Dermis microvascular lymphatic vessel endothelial cell (primary cell): ENCODE results near the gene VPS11. TPM values are rescaled to one million over a fixed set of nuclear protein-coding genes. Genes with fewer than 3 reads are reported as not detected.
A peak's percentile ranks its signal among the peaks of the same experiment; 100 is the strongest.

Experiments used
- DNase-seq, 2 donors: peaks; one replicate each; pipeline versions ENCODE4 v3.0.0 to v3.0.0-alpha.2; 2010; ENCODE audit warnings: low read depth in 2 of 2
- total RNA-seq: library from RNA; depleted of rRNA; stranded (reverse); fragments of >200 nt; gene quantifications from 2 replicates; pipeline ENCODE4 v1.2.1, GENCODE V29; 2014

Gene VPS11
- total RNA-seq, 1 donor from 2014 or later = 20.0 TPM

DNA sequence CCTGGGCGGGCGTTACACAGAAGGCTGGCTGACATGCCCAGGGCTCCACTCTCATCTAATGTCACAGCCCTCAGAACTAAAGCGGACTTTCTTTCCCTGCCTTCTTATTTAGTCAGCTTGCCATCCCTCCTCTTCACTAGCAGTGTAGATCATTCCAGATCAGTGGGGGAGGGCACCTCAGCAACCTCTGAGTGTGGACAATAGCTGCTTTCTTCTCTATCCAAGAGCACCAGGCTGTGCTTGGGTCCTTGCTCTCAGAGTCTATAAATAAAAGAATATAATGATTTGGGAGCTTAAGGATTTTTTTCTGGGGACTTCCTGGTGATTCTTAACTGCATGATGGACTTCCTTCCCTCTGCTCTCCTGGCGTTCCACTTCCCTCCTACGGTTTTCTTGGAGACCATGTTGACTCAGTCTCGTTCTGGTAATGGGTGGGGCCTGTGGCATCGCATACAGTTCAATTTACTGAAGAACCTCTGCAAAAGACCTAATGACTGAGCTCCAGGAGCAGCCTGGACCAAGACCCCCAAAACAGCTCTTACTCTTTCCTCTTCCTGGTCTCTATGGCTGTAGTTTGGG, 14.2 kb downstream of the VPS11 start:
- DNase-seq = no peak

GRCh38 chr11:119084663-119085436, 17.2 kb downstream of the VPS11 start, which contains the start of gene HMBS:
Gene HMBS, plus strand, starts transcription at chr11:119084881. Its CDS starts 153 bp downstream, at chr11:119085034.
- DNase-seq = peak; percentile 90 to 93

DNA sequence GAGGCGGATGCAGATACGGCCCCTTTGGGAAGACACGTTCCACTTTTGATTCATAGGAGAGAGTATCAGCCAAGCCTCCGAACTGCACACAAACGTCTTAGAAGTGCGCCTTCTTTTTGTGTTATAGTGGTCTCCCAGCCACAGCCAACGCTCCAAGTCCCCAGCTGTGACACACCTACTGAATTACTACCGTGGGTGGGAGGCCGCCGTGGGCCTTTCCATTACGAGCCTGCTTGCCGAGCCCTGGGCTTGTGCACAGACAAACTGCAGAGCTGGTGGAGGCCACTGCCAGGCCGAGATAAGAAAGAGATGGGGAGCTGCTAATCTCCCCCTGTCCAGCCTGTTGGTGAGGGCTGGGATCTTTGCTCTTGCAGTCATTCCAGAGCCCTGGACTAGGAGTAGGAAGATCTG, 17.8 kb downstream of the VPS11 start:
- no peak for DNase-seq

DNA sequence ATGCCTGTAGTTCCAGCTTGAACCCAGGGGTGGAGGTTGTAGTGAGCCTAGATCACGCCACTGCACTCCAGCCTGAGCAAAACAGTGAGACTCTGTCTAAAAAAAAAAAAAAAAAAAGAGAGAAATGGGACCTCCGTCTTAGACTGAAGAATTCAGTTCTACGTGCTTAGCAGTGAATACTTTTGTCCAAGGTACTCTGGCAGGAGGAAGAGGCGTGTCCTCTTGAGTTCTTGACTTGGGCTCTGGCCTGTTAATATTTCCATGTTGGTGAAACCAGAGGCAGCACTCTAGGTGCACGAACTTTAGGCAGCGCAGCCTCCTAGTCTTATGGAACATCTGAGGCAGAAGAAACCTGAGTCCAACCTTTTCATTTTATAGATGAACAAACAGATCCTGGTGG, 19.5 kb downstream of the VPS11 start:
- no peak for DNase-seq

- DNase-seq = no peak
Observed at GRCh38 chr11:119087747-119088241, 20.2 kb downstream of the VPS11 start.

GRCh38 chr11:119088406-119088805, 20.8 kb downstream of the VPS11 start:
- DNase-seq = no peak

DNA sequence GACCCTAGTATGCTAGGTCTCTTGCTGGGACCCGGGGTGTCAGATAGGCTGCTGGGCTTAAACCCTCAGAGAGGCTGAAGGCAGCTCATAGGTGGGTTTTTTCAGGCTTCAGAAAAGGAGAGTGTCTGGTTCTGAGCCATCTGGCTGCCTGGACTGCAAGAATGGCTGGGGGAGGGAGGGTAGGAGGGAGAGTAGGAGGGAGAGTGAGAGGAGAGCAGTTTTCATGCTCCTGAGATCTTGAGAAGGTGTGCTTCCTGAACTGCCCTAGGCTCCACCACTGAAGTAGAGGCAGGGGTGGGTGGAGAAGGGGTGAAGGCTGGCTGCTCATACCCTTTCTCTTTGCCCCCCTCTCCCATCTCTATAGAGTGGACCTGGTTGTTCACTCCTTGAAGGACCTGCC, 21.7 kb downstream of the VPS11 start:
- no peak for DNase-seq

DNA sequence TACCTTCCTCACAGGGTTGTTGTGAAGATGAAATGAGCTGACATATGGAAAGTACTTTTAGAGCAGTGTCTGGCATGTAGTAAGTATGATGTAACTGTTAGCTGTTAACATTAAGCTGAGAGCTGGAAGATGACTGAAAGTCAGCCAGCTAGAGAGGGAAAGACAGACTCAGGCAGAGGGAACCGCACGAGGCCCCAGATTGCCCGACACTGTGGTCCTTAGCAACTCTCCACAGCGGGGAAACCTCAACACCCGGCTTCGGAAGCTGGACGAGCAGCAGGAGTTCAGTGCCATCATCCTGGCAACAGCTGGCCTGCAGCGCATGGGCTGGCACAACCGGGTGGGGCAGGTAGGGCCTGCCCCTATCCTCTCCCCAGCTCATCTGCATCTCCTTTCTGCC, 23.6 kb downstream of the VPS11 start:
- DNase-seq = no peak

GRCh38 chr11:119091966-119092879, 24.6 kb downstream of the VPS11 start:
- no peak for DNase-seq

GRCh38 chr11:119092880-119093842, 25.5 kb downstream of the VPS11 start:
- DNase-seq = no peak

DNA sequence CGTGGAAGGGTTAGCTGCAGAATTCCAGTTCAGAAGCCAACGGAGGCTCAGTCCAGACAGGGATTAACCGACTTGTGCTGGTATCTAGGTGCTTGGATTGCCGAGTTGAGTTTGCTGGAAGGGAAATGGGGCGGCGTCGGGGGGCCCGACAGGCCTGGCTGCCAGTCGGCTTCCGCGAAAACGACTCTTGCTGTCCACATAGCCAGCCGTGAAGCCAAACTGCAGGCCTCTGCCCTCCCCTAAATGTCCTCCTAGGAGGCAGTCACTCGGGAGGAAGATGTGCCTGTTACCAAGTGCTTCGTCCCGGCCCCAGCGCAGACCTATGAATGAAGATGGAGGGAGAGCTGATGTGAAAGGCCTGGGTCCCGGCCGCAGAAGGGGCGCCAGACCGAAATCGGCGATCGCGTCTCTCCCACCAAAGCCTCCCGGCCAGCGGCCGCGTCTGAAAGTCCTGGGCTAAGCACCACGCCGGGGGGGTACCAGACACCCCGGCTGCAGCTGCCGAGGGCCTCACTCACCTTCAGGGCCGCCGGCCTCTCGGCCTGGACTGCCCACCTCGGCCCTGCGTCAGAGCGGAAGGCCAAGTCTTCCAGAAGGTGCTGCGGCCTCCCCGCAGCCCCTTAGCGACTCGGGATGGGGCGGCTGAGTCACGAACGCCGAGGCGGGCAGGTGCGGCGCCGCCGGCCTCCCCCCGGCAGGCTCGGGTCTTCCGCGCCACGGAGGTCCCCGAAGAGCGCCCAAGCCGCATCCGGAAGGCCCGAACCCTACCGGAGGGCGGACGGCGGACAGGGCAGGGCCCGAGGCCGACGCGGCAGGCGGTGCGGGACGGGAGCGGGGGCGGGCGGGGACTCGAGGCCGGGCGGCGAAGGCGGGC, 26.6 kb downstream of the VPS11 start:
- peak in 1 of 2 donors; percentile 53 for DNase-seq

DNA sequence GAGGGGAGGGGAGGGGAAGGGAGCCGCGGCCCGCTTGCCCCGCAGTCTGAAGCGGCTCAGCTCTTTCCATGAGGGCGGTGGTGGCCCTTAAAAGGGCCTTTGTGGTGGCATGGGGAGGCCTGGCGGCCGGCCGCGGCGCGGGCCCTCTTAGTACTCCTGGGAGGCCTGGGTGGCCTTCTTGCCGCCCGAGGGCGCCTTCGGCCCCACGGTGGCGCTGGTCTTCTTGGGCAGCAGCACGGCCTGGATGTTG, 27.1 kb downstream of the VPS11 start:
- peak in 1 of 2 donors; percentile 88 for DNase-seq

DNA sequence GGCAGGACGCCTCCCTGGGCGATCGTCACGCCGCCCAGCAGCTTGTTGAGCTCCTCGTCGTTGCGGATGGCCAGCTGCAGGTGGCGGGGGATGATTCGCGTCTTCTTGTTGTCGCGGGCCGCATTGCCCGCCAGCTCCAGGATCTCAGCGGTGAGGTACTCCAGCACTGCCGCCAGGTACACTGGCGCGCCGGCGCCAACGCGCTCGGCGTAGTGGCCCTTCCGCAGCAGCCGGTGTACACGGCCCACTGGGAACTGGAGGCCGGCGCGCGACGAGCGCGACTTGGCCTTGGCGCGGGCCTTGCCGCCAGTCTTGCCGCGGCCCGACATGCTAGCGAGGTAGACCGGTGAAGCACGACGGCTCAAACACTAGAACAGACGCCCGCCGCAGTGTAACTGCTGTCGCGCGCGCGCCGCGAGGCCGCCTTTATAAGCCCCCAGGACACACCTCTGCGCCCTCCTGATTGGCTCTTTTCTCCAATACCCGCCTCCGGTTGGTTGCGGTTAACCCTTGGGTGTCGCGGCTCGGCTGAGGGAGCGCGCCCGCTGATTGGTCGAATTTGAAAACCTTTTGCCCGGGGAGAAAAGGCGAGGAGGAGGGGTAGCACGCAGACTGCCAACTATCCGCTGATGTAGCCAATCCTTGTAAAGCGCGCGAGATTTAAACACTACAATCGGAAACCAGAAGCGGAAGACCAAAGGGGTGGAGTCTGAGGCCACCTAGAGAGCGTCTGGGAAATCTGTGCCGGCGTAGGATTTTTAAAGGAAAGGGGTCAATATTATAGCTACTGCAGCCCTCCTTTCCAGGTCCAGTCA, 27.7 kb downstream of the VPS11 start:
- DNase-seq = peak; percentile 99 to 100

- DNase-seq = no peak
Observed at GRCh38 chr11:119099711-119100110, 32.1 kb downstream of the VPS11 start.

DNA sequence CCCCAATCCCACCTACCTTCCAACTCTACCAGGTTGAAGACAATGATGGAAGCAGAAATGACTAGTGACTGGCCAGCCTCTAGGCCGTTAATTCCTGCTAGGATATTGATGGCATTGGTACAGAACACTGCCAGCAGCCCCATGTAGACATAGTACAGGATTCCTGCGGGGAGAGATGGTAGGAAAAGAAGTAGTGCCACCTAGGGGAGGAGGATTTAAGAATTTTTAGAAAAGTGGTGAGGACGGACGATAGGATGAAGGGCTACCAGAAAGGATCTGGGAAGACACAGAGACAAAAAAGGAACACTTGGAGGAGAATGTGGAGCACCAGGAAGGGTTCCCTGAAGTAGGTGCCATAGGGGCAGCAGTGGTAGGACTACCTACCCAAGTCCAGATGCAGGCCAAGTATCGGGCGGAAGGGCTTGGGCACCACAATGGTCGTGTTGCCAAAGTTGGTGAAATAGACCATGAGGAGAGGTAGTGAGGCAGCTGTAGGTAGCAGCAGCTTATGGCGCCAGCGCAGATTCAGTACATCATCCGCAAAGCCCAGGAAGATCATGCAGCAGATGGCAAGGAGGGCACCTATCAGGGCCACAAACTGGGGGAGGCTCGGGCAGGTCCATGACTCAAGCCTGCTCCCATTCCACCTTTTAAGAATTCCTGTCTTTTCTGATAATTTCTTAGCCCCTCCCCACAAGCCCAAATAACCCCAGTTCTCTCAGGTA, 32.8 kb downstream of the VPS11 start:
- DNase-seq = peak in 1 of 2 donors; percentile 59

- DNase-seq = no peak
Observed at GRCh38 chr11:119100994-119101758, 33.6 kb downstream of the VPS11 start.

GRCh38 chr11:119101759-119102423, 34.3 kb downstream of the VPS11 start, which contains the start of gene DPAGT1:
Gene DPAGT1, minus strand, starts transcription at chr11:119101853. Its CDS starts 198 bp downstream, at chr11:119101655.
- DNase-seq = peak; percentile 90 to 98
